Thoracic aorta (tissue), 2 donors: ENCODE data around the gene NPW. TPM values are rescaled to one million over a fixed set of nuclear protein-coding genes. Genes with fewer than 3 reads are reported as not detected.

Experiments
- ATAC-seq: fragments of 150-250 bp; one replicate; pipeline ENCODE4 v1.8.0; 2017; ENCODE audit warnings: low read depth; ENCODE audit not compliant: insufficient number of reproducible peaks, low FRiP score
- DNase-seq: peaks from one replicate; pipeline ENCODE4 v3.0.0-alpha.2; 2020; ENCODE audit warnings: low spot score
- H3K27ac ChIP-seq, 2 donors: fragments of 200-600 bp; sonication (generic); 1 replicate in 1 of 2; 2 replicates in 1 of 2; pipeline ENCODE4 v1.5.1; 2016; ENCODE audit warnings: mild to moderate bottlenecking in 2 of 2, moderate library complexity in 2 of 2
- H3K27me3 ChIP-seq: fragments of 200-600 bp; sonication (generic); replicated peaks from 2 replicates; pipeline ENCODE4 v1.6.0; 2016; ENCODE audit warnings: mild to moderate bottlenecking; ENCODE audit not compliant: insufficient read depth
- H3K36me3 ChIP-seq: fragments of 200-600 bp; sonication (generic); one replicate; pipeline ENCODE4 v1.5.1; 2016
- H3K4me1 ChIP-seq, 2 donors: fragments of 200-600 bp; sonication (generic); 1 replicate in 1 of 2; 2 replicates in 1 of 2; pipeline versions ENCODE4 v1.5.1 to v1.6.0; 2016; ENCODE audit warnings: low read depth in 2 of 2, mild to moderate bottlenecking in 1 of 2; ENCODE audit not compliant: control insufficient read depth in 1 of 2
- H3K4me3 ChIP-seq: fragments of 200-600 bp; sonication (generic); 2 replicates; pipeline ENCODE4 v1.5.1; 2016; ENCODE audit warnings: mild to moderate bottlenecking
- H3K9me3 ChIP-seq: fragments of 200-600 bp; sonication (generic); 2 replicates; pipeline ENCODE4 v1.5.1; 2016
- CTCF ChIP-seq: fragments of 200-600 bp; sonication (generic); IDR thresholded peaks from one replicate; pipeline ENCODE4 v1.5.1; 2019; ENCODE audit warnings: antibody characterized with exemption
- total RNA-seq, 2 donors: library from RNA; depleted of rRNA; stranded (reverse); fragments of >200 nt; gene quantifications; one replicate each; pipeline versions ENCODE4 v1.1.0 to v1.2.3, GENCODE V29; 2016

The NPW gene
- total RNA-seq, 2 donors from 2014 or later, result not detected

GRCh38 chr16:2024032-2024420 lies 4.4 kb downstream of the NPW start:
- no peak for TF ChIP-seq CTCF
- Histone ChIP-seq H3K4me3 (no peak overlapping the region), H3K27ac (peak overlapping the region in 1 of 2 donors; percentile 69), H3K36me3 (no peaks in the 10 kb centered on the region), H3K9me3 (no peaks in the 10 kb centered on the region), H3K4me1 (peaks cover 14 to 65% of the 10 kb centered on the region in 2 donors), H3K27me3 (peaks cover 6% of the 10 kb centered on the region)
- DNase-seq (no peak), ATAC-seq (no peak)

- peaks cover 14 to 57% of the 10 kb centered on the region in 2 donors for H3K4me1 ChIP-seq
- TF ChIP-seq CTCF, result no peak
- no peaks in the 10 kb centered on the region for H3K9me3 ChIP-seq
- DNase-seq, result no peak
- H3K36me3 ChIP-seq, result peaks cover 3% of the 10 kb centered on the region
- H3K4me3 ChIP-seq, result no peak overlapping the region
- H3K27me3 ChIP-seq, result no peaks in the 10 kb centered on the region
- no peak for ATAC-seq
- H3K27ac ChIP-seq, result no peak overlapping the region
Measured at GRCh38 chr16:2025251-2025650, 5.7 kb downstream of the NPW start.

GRCh38 chr16:2025878-2026460 lies 6.4 kb downstream of the NPW start:
- peaks cover 14 to 51% of the 10 kb centered on the region in 2 donors for H3K4me1 ChIP-seq
- peak overlapping the region in 1 of 2 donors; percentile 69 for H3K27ac ChIP-seq
- ATAC-seq (no peak), DNase-seq (no peak)
- peaks cover 3% of the 10 kb centered on the region for H3K36me3 ChIP-seq
- peak overlapping the region; percentile 69 for H3K4me3 ChIP-seq
- no peaks in the 10 kb centered on the region for H3K27me3 ChIP-seq
- no peaks in the 10 kb centered on the region for H3K9me3 ChIP-seq
- TF ChIP-seq CTCF, result no peak

- ATAC-seq (no peak), DNase-seq (no peak)
- Histone ChIP-seq H3K4me1 (peaks cover 14 to 51% of the 10 kb centered on the region in 2 donors), H3K36me3 (peaks cover 3% of the 10 kb centered on the region), H3K4me3 (peak within 1 kb of the TSS; percentile 90), H3K27me3 (no peaks in the 10 kb centered on the region), H3K27ac (peak within 1 kb of the TSS in 1 of 2 donors; percentile 69), H3K9me3 (no peaks in the 10 kb centered on the region)
- TF ChIP-seq CTCF, result no peak
Measured at GRCh38 chr16:2026461-2027023, 7.0 kb downstream of the NPW start, which contains the start of gene NHERF2. Gene NHERF2, plus strand, starts transcription at chr16:2026902. Its CDS starts 104 bp downstream, at chr16:2027006.

GRCh38 chr16:2027024-2028010 lies 7.7 kb downstream of the NPW start:
- ATAC-seq (no peak), DNase-seq (no peak)
- no peak for TF ChIP-seq CTCF
- peak overlapping the region; percentile 90 for H3K4me3 ChIP-seq
- H3K36me3 ChIP-seq, result peaks cover 3% of the 10 kb centered on the region
- no peaks in the 10 kb centered on the region for H3K9me3 ChIP-seq
- H3K4me1 ChIP-seq, result peaks cover 14 to 55% of the 10 kb centered on the region in 2 donors
- H3K27me3 ChIP-seq, result no peaks in the 10 kb centered on the region
- peak overlapping the region in 1 of 2 donors; percentile 55 for H3K27ac ChIP-seq
